SK-N-SH treated with all-trans-retinoic acid at 6 μM for 48 hours (cell line): Measurements from ENCODE around the gene SEMG1.

Experiments used
- BACH2 ChIP-seq: fragments of 250-450 bp; sonication (Bioruptor Pico); IDR thresholded peaks from 2 replicates; pipeline ENCODE4 v1.9.0; 2021; ENCODE audit warnings: mild to moderate bottlenecking, borderline replicate concordance
- GLIS3 ChIP-seq: fragments of 250-450 bp; sonication (Bioruptor Pico); IDR thresholded peaks from 2 replicates; pipeline ENCODE4 v1.5.0; 2020; ENCODE audit warnings: mild to moderate bottlenecking, moderate library complexity
- PPARA ChIP-seq: fragments of 250-450 bp; sonication (Bioruptor Pico); IDR thresholded peaks from 2 replicates; pipeline ENCODE4 v1.5.0; 2020; ENCODE audit warnings: mild to moderate bottlenecking, borderline replicate concordance
- TCF4 ChIP-seq: fragments of 250-450 bp; sonication (Bioruptor Pico); IDR thresholded peaks from 2 replicates; pipeline ENCODE4 v1.8.0; 2021; ENCODE audit warnings: mild to moderate bottlenecking, moderate library complexity, borderline replicate concordance
- ZC3H10 ChIP-seq: fragments of 250-450 bp; sonication (Bioruptor Pico); IDR thresholded peaks from 2 replicates; pipeline ENCODE4 v1.5.1; 2021; ENCODE audit warnings: mild to moderate bottlenecking, moderate library complexity
- ZFP3 ChIP-seq: fragments of 250-450 bp; sonication (Bioruptor Pico); IDR thresholded peaks from 2 replicates; pipeline ENCODE4 v1.5.0; 2020; ENCODE audit warnings: mild to moderate bottlenecking, moderate library complexity
- ZNF8 ChIP-seq: fragments of 450-650 bp; formaldehyde crosslinking; IDR thresholded peaks from 2 replicates; pipeline ENCODE4 v1.5.0; 2020; ENCODE audit warnings: mild to moderate bottlenecking, moderate library complexity
- TF ChIP-seq, protein P1 (sequence below): fragments of 250-450 bp; sonication (Bioruptor Pico); IDR thresholded peaks from 2 replicates; pipeline ENCODE4 v1.5.1; 2021; ENCODE audit warnings: mild to moderate bottlenecking, moderate library complexity
- TF ChIP-seq, protein P2 (sequence below): fragments of 250-450 bp; sonication (Bioruptor Pico); IDR thresholded peaks from 2 replicates; pipeline ENCODE4 v1.5.1; 2020; ENCODE audit warnings: low read depth, mild to moderate bottlenecking, moderate library complexity
- TF ChIP-seq, protein P3 (sequence below): fragments of 250-450 bp; sonication (Bioruptor Pico); IDR thresholded peaks from 2 replicates; pipeline ENCODE4 v1.8.0; 2020; ENCODE audit warnings: mild to moderate bottlenecking, moderate library complexity, borderline replicate concordance
- TF ChIP-seq, protein P4 (sequence below): fragments of 250-450 bp; sonication (Bioruptor Pico); IDR thresholded peaks from 2 replicates; pipeline ENCODE4 v1.5.0; 2020; ENCODE audit warnings: mild to moderate bottlenecking, moderate library complexity

DNA sequence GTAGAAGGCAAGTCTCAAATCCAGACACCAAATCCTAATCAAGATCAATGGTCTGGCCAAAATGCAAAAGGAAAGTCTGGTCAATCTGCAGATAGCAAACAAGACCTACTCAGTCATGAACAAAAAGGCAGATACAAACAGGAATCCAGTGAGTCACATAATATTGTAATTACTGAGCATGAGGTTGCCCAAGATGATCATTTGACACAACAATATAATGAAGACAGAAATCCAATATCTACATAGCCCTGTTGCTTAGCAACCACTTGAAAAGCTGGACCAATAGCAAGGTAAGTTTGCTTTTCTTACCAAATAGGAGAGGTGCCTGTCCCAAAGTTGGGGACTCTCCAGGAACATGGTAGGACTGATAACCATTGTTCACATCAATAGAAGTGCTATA lies 16.3 kb downstream of the SEMG1 start:
- TF ChIP-seq, protein P1, sequence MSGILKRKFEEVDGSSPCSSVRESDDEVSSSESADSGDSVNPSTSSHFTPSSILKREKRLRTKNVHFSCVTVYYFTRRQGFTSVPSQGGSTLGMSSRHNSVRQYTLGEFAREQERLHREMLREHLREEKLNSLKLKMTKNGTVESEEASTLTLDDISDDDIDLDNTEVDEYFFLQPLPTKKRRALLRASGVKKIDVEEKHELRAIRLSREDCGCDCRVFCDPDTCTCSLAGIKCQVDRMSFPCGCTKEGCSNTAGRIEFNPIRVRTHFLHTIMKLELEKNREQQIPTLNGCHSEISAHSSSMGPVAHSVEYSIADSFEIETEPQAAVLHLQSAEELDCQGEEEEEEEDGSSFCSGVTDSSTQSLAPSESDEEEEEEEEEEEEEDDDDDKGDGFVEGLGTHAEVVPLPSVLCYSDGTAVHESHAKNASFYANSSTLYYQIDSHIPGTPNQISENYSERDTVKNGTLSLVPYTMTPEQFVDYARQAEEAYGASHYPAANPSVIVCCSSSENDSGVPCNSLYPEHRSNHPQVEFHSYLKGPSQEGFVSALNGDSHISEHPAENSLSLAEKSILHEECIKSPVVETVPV: no peak
- TF ChIP-seq, protein P2, sequence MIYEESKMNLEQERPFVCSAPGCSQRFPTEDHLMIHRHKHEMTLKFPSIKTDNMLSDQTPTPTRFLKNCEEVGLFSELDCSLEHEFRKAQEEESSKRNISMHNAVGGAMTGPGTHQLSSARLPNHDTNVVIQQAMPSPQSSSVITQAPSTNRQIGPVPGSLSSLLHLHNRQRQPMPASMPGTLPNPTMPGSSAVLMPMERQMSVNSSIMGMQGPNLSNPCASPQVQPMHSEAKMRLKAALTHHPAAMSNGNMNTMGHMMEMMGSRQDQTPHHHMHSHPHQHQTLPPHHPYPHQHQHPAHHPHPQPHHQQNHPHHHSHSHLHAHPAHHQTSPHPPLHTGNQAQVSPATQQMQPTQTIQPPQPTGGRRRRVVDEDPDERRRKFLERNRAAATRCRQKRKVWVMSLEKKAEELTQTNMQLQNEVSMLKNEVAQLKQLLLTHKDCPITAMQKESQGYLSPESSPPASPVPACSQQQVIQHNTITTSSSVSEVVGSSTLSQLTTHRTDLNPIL (CRISPR knock-in tag): no peak
- TF ChIP-seq BACH2 (no peak), ZFP3 (CRISPR knock-in tag) (no peak), GLIS3 (no peak), ZC3H10 (CRISPR knock-in tag) (no peak), ZNF8 (CRISPR knock-in tag) (no peak), TCF4 (CRISPR knock-in tag) (no peak), PPARA (CRISPR knock-in tag) (no peak)
- TF ChIP-seq, protein P3, sequence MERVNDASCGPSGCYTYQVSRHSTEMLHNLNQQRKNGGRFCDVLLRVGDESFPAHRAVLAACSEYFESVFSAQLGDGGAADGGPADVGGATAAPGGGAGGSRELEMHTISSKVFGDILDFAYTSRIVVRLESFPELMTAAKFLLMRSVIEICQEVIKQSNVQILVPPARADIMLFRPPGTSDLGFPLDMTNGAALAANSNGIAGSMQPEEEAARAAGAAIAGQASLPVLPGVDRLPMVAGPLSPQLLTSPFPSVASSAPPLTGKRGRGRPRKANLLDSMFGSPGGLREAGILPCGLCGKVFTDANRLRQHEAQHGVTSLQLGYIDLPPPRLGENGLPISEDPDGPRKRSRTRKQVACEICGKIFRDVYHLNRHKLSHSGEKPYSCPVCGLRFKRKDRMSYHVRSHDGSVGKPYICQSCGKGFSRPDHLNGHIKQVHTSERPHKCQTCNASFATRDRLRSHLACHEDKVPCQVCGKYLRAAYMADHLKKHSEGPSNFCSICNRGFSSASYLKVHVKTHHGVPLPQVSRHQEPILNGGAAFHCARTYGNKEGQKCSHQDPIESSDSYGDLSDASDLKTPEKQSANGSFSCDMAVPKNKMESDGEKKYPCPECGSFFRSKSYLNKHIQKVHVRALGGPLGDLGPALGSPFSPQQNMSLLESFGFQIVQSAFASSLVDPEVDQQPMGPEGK: no peak
- TF ChIP-seq, protein P4, sequence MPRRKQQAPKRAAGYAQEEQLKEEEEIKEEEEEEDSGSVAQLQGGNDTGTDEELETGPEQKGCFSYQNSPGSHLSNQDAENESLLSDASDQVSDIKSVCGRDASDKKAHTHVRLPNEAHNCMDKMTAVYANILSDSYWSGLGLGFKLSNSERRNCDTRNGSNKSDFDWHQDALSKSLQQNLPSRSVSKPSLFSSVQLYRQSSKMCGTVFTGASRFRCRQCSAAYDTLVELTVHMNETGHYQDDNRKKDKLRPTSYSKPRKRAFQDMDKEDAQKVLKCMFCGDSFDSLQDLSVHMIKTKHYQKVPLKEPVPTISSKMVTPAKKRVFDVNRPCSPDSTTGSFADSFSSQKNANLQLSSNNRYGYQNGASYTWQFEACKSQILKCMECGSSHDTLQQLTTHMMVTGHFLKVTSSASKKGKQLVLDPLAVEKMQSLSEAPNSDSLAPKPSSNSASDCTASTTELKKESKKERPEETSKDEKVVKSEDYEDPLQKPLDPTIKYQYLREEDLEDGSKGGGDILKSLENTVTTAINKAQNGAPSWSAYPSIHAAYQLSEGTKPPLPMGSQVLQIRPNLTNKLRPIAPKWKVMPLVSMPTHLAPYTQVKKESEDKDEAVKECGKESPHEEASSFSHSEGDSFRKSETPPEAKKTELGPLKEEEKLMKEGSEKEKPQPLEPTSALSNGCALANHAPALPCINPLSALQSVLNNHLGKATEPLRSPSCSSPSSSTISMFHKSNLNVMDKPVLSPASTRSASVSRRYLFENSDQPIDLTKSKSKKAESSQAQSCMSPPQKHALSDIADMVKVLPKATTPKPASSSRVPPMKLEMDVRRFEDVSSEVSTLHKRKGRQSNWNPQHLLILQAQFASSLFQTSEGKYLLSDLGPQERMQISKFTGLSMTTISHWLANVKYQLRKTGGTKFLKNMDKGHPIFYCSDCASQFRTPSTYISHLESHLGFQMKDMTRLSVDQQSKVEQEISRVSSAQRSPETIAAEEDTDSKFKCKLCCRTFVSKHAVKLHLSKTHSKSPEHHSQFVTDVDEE (CRISPR knock-in tag): no peak
